ENCODE data around the gene SGK2. TPM values are rescaled to one million over a fixed set of nuclear protein-coding genes. Genes with fewer than 3 reads are reported as not detected.

Gene SGK2
- total and polyA plus RNA-seq, 9 of the 15 experiments (the other 6 are each of a cell fraction or from before 2014, with no cell fraction given), result 0.07 to 0.31 (median 0.15) TPM; not detected in 2

DNA sequence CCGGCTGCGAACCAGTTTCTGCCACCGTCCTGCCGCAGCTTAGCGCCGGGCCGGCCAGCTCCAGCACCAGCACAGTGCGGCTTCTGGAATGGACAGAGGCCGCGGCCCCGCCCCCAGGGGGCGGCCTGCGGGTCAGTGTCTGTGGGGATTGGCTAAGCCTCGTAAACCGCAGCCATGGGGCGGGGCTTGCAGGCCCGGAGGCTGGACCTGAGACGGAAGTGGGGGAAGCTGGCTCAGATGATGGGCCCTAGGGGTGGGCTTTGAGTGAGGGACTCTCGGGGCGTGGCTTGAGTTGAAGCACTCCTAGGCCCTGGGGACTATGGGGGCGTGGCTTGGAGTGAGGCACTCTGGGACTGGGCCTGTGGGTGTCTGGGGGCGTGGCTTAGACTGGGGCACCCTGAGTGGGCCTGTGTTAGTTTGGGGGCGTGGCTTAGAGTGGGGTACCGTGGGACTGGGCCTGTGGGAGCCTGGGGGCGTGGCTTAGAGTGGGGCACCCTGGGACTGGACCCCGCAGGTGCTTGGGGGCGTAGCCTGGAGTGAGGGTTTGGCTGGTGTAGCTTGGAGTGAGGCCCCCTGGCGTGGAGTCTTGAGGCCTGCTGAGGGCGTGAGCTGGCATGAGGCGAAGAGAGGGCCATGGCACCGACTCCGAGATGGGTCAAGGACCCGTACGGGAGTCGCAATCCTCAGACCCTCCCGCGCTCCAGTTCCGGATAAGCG lies 44.7 kb upstream of the SGK2 start (continued):
- TF ChIP-seq, protein P1, sequence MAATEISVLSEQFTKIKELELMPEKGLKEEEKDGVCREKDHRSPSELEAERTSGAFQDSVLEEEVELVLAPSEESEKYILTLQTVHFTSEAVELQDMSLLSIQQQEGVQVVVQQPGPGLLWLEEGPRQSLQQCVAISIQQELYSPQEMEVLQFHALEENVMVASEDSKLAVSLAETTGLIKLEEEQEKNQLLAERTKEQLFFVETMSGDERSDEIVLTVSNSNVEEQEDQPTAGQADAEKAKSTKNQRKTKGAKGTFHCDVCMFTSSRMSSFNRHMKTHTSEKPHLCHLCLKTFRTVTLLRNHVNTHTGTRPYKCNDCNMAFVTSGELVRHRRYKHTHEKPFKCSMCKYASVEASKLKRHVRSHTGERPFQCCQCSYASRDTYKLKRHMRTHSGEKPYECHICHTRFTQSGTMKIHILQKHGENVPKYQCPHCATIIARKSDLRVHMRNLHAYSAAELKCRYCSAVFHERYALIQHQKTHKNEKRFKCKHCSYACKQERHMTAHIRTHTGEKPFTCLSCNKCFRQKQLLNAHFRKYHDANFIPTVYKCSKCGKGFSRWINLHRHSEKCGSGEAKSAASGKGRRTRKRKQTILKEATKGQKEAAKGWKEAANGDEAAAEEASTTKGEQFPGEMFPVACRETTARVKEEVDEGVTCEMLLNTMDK (IDR thresholded peaks at IDR 0.05; ENCODE audit: borderline replicate concordance, insufficient read depth, low read depth, low read length, poor library complexity, severe bottlenecking), result peak; percentile 67
- TF ChIP-seq SMARCC2 (IDR thresholded peaks at IDR 0.05; ENCODE audit: low read depth), result no peak
- TF ChIP-seq SOX6 (IDR thresholded peaks at IDR 0.05), result no peak
- TF ChIP-seq, protein P2, sequence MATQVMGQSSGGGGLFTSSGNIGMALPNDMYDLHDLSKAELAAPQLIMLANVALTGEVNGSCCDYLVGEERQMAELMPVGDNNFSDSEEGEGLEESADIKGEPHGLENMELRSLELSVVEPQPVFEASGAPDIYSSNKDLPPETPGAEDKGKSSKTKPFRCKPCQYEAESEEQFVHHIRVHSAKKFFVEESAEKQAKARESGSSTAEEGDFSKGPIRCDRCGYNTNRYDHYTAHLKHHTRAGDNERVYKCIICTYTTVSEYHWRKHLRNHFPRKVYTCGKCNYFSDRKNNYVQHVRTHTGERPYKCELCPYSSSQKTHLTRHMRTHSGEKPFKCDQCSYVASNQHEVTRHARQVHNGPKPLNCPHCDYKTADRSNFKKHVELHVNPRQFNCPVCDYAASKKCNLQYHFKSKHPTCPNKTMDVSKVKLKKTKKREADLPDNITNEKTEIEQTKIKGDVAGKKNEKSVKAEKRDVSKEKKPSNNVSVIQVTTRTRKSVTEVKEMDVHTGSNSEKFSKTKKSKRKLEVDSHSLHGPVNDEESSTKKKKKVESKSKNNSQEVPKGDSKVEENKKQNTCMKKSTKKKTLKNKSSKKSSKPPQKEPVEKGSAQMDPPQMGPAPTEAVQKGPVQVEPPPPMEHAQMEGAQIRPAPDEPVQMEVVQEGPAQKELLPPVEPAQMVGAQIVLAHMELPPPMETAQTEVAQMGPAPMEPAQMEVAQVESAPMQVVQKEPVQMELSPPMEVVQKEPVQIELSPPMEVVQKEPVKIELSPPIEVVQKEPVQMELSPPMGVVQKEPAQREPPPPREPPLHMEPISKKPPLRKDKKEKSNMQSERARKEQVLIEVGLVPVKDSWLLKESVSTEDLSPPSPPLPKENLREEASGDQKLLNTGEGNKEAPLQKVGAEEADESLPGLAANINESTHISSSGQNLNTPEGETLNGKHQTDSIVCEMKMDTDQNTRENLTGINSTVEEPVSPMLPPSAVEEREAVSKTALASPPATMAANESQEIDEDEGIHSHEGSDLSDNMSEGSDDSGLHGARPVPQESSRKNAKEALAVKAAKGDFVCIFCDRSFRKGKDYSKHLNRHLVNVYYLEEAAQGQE (IDR thresholded peaks at IDR 0.05; ENCODE audit: borderline replicate concordance), result peak; percentile 14; the same call in 1 of the 2 replicates
- TF ChIP-seq, protein P2 (CRISPR knock-in tag; IDR thresholded peaks at IDR 0.05; ENCODE audit: low read depth), result no peak
- TF ChIP-seq, protein P3, sequence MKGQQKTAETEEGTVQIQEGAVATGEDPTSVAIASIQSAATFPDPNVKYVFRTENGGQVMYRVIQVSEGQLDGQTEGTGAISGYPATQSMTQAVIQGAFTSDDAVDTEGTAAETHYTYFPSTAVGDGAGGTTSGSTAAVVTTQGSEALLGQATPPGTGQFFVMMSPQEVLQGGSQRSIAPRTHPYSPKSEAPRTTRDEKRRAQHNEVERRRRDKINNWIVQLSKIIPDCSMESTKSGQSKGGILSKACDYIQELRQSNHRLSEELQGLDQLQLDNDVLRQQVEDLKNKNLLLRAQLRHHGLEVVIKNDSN (CRISPR knock-in tag; IDR thresholded peaks at IDR 0.05), result no peak
- TF ChIP-seq, protein P4, sequence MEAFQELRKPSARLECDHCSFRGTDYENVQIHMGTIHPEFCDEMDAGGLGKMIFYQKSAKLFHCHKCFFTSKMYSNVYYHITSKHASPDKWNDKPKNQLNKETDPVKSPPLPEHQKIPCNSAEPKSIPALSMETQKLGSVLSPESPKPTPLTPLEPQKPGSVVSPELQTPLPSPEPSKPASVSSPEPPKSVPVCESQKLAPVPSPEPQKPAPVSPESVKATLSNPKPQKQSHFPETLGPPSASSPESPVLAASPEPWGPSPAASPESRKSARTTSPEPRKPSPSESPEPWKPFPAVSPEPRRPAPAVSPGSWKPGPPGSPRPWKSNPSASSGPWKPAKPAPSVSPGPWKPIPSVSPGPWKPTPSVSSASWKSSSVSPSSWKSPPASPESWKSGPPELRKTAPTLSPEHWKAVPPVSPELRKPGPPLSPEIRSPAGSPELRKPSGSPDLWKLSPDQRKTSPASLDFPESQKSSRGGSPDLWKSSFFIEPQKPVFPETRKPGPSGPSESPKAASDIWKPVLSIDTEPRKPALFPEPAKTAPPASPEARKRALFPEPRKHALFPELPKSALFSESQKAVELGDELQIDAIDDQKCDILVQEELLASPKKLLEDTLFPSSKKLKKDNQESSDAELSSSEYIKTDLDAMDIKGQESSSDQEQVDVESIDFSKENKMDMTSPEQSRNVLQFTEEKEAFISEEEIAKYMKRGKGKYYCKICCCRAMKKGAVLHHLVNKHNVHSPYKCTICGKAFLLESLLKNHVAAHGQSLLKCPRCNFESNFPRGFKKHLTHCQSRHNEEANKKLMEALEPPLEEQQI (IDR thresholded peaks at IDR 0.05), result no peak
- TF ChIP-seq, protein P5, sequence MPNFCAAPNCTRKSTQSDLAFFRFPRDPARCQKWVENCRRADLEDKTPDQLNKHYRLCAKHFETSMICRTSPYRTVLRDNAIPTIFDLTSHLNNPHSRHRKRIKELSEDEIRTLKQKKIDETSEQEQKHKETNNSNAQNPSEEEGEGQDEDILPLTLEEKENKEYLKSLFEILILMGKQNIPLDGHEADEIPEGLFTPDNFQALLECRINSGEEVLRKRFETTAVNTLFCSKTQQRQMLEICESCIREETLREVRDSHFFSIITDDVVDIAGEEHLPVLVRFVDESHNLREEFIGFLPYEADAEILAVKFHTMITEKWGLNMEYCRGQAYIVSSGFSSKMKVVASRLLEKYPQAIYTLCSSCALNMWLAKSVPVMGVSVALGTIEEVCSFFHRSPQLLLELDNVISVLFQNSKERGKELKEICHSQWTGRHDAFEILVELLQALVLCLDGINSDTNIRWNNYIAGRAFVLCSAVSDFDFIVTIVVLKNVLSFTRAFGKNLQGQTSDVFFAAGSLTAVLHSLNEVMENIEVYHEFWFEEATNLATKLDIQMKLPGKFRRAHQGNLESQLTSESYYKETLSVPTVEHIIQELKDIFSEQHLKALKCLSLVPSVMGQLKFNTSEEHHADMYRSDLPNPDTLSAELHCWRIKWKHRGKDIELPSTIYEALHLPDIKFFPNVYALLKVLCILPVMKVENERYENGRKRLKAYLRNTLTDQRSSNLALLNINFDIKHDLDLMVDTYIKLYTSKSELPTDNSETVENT (CRISPR knock-in tag; IDR thresholded peaks at IDR 0.05), result peak; percentile 15; the same call in 1 of the 2 replicates
- peak; percentile 32; the same call in 1 of the 2 replicates for TF ChIP-seq SPI1 (IDR thresholded peaks at IDR 0.05; ENCODE audit: borderline replicate concordance, low read depth, low read length)
- TF ChIP-seq ETS2 (tag; IDR thresholded peaks at IDR 0.05; ENCODE audit: borderline replicate concordance, poor library complexity, severe bottlenecking), result no peak

Data from K562 (cell line).